ENCODE measurements around the gene ABL2. TPM values are rescaled to one million over a fixed set of nuclear protein-coding genes. Genes with fewer than 3 reads are reported as not detected.
"Not testable (repeated sequence)": the region's sequence is repeated elsewhere in the genome, so short reads cannot be mapped to it uniquely, and the experiment has no call there.

ABL2 gene
- total RNA-seq: 23.9 TPM

GRCh38 chr1:179229214-179230140, at the start of gene ABL2:
Gene ABL2, minus strand, starts transcription at chr1:179229677. Its CDS starts 280 bp downstream, at chr1:179229397.
- Histone ChIP-seq H3K27ac (peak within 1 kb of the TSS; percentile 87 to 95), H3K4me3 (peak within 1 kb of the TSS; percentile 95 to 100), H3K4me1 (peaks cover 0 to 20% of the 10 kb centered on the region in 2 donors), H3K36me3 (no peaks in the 10 kb centered on the region), H3K9me3 (no peaks in the 10 kb centered on the region), H3K27me3 (no peaks in the 10 kb centered on the region)
- intact Hi-C loops (cut with DNase I): loop anchor here (5.0 kb wide), 3 partner anchors 63 to 138 kb away; partner anchors contain the start of genes AXDND1 and SOAT1
- no peak for TF ChIP-seq CTCF (IDR thresholded peaks at IDR 0.05)
- peak in 1 of 2 donors; percentile 69 for DNase-seq (ENCODE audit: low spot score in 2 of 2)

GRCh38 chr1:179278920-179279319, 49.4 kb upstream of the ABL2 start:
- intact Hi-C loops (cut with DNase I): no loop called here
- H3K4me3 ChIP-seq: no peak overlapping the region

GRCh38 chr1:179274424-179274823, 44.9 kb upstream of the ABL2 start:
- H3K4me3 ChIP-seq; H3K9me3 ChIP-seq; DNase-seq (ENCODE audit: low spot score in 2 of 2); H3K36me3 ChIP-seq; H3K27ac ChIP-seq; H3K4me1 ChIP-seq; H3K27me3 ChIP-seq; intact Hi-C loops (cut with DNase I): not testable (repeated sequence)

More at GRCh38 chr1:179278920-179279319, 49.4 kb upstream of the ABL2 start:
- Histone ChIP-seq H3K36me3 (no peaks in the 10 kb centered on the region), H3K27ac (no peak overlapping the region), H3K9me3 (peaks cover 0 to 10% of the 10 kb centered on the region in 2 donors), H3K4me1 (no peaks in the 10 kb centered on the region), H3K27me3 (no peaks in the 10 kb centered on the region)
- DNase-seq (ENCODE audit: low spot score in 2 of 2): no peak
- TF ChIP-seq CTCF (IDR thresholded peaks at IDR 0.05): no peak

- no peaks in the 10 kb centered on the region for H3K36me3 ChIP-seq
- DNase-seq (ENCODE audit: low spot score in 2 of 2): no peak
- H3K27ac ChIP-seq: no peak overlapping the region
- H3K9me3 ChIP-seq: no peaks in the 10 kb centered on the region
- no peaks in the 10 kb centered on the region for H3K4me1 ChIP-seq
- intact Hi-C loops (cut with DNase I): no loop called here
- H3K4me3 ChIP-seq: no peak overlapping the region
- H3K27me3 ChIP-seq: no peaks in the 10 kb centered on the region
- no peak for TF ChIP-seq CTCF (IDR thresholded peaks at IDR 0.05)
These were observed 39.6 kb upstream of the ABL2 start for GRCh38 chr1:179269071-179269470.

GRCh38 chr1:179264507-179264906, 35.0 kb upstream of the ABL2 start:
- Histone ChIP-seq H3K9me3 (no peaks in the 10 kb centered on the region), H3K4me3 (no peak overlapping the region), H3K27ac (no peak overlapping the region), H3K27me3 (no peaks in the 10 kb centered on the region), H3K4me1 (no peaks in the 10 kb centered on the region), H3K36me3 (no peaks in the 10 kb centered on the region)
- TF ChIP-seq CTCF (IDR thresholded peaks at IDR 0.05): no peak
- intact Hi-C loops (cut with DNase I): no loop called here
- no peak for DNase-seq (ENCODE audit: low spot score in 2 of 2)

- no peak for DNase-seq (ENCODE audit: low spot score in 2 of 2)
- Histone ChIP-seq H3K4me3 (no peak overlapping the region), H3K27me3 (no peaks in the 10 kb centered on the region), H3K4me1 (no peaks in the 10 kb centered on the region), H3K9me3 (no peaks in the 10 kb centered on the region), H3K36me3 (no peaks in the 10 kb centered on the region), H3K27ac (no peak overlapping the region)
- no peak for TF ChIP-seq CTCF (IDR thresholded peaks at IDR 0.05)
- intact Hi-C loops (cut with DNase I): no loop called here
These were observed 33.6 kb upstream of the ABL2 start for GRCh38 chr1:179263121-179263520.
